ENCODE measurements around the gene LMTK2.
A peak's percentile ranks its signal among the peaks of the same experiment; 100 is the strongest.

LMTK2 gene

DNA sequence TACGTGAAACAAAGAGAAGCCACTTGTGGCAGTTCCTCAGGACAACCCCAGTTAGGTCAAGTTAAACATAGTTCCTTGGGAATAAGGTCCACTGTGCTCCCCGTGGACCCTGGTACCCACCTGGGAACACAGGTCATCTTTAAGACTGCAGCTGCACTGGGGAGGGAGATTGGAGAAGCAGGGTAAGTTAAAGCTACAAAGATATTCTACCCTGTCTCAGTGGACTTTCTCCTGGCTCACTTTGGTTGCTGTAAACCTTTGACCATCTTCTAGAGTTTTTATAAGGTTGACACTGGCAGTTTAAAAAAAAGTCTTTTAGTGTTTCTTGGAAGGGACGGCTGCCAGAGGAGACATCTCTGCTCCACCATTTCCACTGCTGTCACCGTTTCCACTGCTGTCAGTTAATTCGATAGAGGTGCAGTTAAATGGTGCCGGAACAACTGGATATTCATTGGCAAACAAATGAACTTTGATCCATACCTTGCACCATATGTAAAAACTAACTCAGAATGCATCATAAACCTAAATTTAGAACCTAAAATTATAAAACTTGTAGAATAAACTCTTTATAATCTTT is 42.5 kb downstream of the LMTK2 start:
- Histone ChIP-seq H3K36me3 (peaks cover 48% of the 10 kb centered on the region), H3K4me3 (ENCODE audit: low read depth in 1 of 2, low read length in 1 of 2) (no peak overlapping the region), H3K4me1 (ENCODE audit: control insufficient read depth in 1 of 2, insufficient read depth in 1 of 2, low read depth in 1 of 2, low read length in 1 of 2) (no peaks in the 10 kb centered on the region), H3K27ac (peak overlapping the region; percentile 9), H3K9me3 (no peaks in the 10 kb centered on the region), H3K27me3 (no peaks in the 10 kb centered on the region)
- TF ChIP-seq, protein P1, sequence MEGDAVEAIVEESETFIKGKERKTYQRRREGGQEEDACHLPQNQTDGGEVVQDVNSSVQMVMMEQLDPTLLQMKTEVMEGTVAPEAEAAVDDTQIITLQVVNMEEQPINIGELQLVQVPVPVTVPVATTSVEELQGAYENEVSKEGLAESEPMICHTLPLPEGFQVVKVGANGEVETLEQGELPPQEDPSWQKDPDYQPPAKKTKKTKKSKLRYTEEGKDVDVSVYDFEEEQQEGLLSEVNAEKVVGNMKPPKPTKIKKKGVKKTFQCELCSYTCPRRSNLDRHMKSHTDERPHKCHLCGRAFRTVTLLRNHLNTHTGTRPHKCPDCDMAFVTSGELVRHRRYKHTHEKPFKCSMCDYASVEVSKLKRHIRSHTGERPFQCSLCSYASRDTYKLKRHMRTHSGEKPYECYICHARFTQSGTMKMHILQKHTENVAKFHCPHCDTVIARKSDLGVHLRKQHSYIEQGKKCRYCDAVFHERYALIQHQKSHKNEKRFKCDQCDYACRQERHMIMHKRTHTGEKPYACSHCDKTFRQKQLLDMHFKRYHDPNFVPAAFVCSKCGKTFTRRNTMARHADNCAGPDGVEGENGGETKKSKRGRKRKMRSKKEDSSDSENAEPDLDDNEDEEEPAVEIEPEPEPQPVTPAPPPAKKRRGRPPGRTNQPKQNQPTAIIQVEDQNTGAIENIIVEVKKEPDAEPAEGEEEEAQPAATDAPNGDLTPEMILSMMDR (IDR thresholded peaks at IDR 0.05), result no peak

DNA sequence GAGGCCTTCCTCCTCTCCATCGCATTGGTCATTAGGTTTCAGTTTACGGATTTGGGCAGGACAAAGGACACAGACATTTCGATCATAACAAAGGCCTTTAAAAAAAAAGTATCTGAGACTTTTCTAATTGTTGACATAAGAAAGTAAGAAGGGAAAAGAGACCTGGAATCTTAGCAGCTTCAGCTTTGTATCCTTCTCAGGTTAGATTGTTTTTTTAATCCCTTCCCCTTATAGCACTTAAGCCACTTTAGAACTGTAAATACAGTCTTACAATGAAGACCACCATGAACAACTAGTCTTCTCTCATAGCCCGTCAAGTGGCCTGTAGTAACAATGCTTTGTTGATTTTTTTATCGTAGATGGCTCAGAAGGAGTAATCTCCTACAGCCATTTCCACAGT is 45.2 kb downstream of the LMTK2 start:
- peaks cover 71% of the 10 kb centered on the region for H3K36me3 ChIP-seq

DNA sequence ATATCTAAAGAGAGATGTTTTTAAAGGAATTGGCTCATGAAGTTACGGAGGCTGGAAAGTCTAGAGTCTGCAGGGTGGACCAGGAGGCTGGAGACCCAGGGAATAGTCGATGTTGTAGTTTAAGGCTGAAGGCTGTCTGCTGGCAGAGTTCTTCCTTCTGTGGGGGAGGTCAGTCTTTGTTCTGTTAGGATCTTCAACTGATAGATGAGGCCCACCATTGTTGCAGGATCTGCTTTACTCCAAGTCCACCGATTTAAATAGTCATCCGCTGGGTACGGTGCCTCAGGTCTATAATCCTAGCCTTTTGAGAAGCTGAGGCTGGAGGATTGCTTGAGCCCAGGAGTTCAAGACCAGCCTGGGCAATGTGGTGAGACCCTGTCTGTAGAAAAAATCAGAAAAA is 50.0 kb downstream of the LMTK2 start:
- TF ChIP-seq, protein P1 (IDR thresholded peaks at IDR 0.05), result no peak

More for the DNA sequence above, 45.2 kb downstream of the LMTK2 start:
- H3K4me3 ChIP-seq (ENCODE audit: low read depth in 1 of 2, low read length in 1 of 2), result no peak overlapping the region
- H3K27me3 ChIP-seq, result no peaks in the 10 kb centered on the region
- TF ChIP-seq, protein P1 (IDR thresholded peaks at IDR 0.05), result no peak
- H3K4me1 ChIP-seq (ENCODE audit: control insufficient read depth in 1 of 2, insufficient read depth in 1 of 2, low read depth in 1 of 2, low read length in 1 of 2), result no peaks in the 10 kb centered on the region
- H3K9me3 ChIP-seq, result no peaks in the 10 kb centered on the region
- no peak overlapping the region for H3K27ac ChIP-seq

DNA sequence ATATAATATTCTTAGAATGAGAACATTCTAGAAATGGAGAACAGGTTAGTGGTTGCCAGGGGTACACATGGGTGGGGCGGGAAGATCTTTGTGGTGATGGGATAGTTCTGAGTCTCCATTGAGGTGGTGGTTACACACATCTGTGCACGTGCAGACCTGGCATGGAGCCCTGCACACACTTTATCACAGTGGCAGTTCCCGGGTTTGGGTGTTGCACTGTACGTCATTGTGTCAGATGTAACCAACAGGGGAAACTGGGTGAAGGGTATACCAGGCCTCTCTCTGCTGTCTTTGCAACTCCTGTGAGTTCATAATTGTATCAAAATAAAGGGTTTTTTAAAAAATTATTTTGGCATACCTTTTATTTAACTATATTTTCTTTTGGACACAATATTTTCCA is 51.1 kb downstream of the LMTK2 start:
- Histone ChIP-seq H3K27me3 (no peaks in the 10 kb centered on the region), H3K4me1 (ENCODE audit: control insufficient read depth in 1 of 2, insufficient read depth in 1 of 2, low read depth in 1 of 2, low read length in 1 of 2) (no peaks in the 10 kb centered on the region), H3K36me3 (peaks cover 78% of the 10 kb centered on the region), H3K4me3 (ENCODE audit: low read depth in 1 of 2, low read length in 1 of 2) (no peak overlapping the region), H3K27ac (no peak overlapping the region), H3K9me3 (no peaks in the 10 kb centered on the region)
- TF ChIP-seq, protein P1 (IDR thresholded peaks at IDR 0.05), result no peak

More for the DNA sequence above, 50.0 kb downstream of the LMTK2 start:
- Histone ChIP-seq H3K27me3 (no peaks in the 10 kb centered on the region), H3K4me1 (ENCODE audit: control insufficient read depth in 1 of 2, insufficient read depth in 1 of 2, low read depth in 1 of 2, low read length in 1 of 2) (no peaks in the 10 kb centered on the region), H3K9me3 (no peaks in the 10 kb centered on the region), H3K4me3 (ENCODE audit: low read depth in 1 of 2, low read length in 1 of 2) (no peak overlapping the region), H3K27ac (no peak overlapping the region), H3K36me3 (peaks cover 81% of the 10 kb centered on the region)

DNA sequence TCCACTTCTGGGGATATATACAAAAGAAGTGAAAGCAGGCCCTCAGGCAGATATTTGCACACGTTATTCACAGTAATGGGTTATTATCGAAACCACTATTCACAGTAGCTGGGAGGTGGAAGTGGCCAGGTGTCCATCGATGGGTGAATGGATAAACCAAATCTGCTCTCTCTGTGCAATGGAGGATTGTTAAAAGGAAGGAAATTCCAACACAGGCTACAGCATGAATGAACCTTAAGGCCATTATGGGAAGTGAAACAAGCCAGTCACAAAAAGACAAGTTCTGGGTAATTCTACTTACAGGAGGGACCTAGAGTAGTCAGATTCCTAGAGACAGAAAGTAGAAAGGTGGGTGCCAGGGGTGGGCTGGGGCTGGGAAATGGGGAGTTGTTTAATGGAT is 56.1 kb downstream of the LMTK2 start:
- Histone ChIP-seq H3K36me3 (peaks cover 61% of the 10 kb centered on the region), H3K27ac (no peak overlapping the region), H3K9me3 (no peaks in the 10 kb centered on the region), H3K27me3 (no peaks in the 10 kb centered on the region), H3K4me3 (ENCODE audit: low read depth in 1 of 2, low read length in 1 of 2) (no peak overlapping the region), H3K4me1 (ENCODE audit: control insufficient read depth in 1 of 2, insufficient read depth in 1 of 2, low read depth in 1 of 2, low read length in 1 of 2) (peaks cover 0 to 5% of the 10 kb centered on the region in 2 experiments)
- TF ChIP-seq, protein P1 (IDR thresholded peaks at IDR 0.05), result no peak
